Trophoblast cell (in vitro differentiated cells and primary cell): Measurements from ENCODE around the gene RAD9A.
A peak's percentile ranks its signal among the peaks of the same experiment; 100 is the strongest.

Source experiments
- DNase-seq, 2 donors: peaks; one replicate each; pipeline ENCODE4 v3.0.0-alpha.2; 2016
- H2AFZ ChIP-seq: 2 replicates; pipeline ENCODE4 v1.6.1; 2013; ENCODE audit warnings: low read length, moderate library complexity, mild to moderate bottlenecking; ENCODE audit not compliant: insufficient read depth, poor library complexity
- H2AK5ac ChIP-seq: 2 replicates; pipeline ENCODE4 v1.6.1; 2013; ENCODE audit warnings: mild to moderate bottlenecking, low read length
- H2BK120ac ChIP-seq: 2 replicates; pipeline ENCODE4 v1.6.1; 2013; ENCODE audit warnings: low read length, mild to moderate bottlenecking, moderate library complexity; ENCODE audit not compliant: insufficient read depth, poor library complexity
- H2BK12ac ChIP-seq: 2 replicates; pipeline ENCODE4 v1.6.1; 2013; ENCODE audit warnings: mild to moderate bottlenecking, low read length, moderate library complexity
- H2BK5ac ChIP-seq: 2 replicates; pipeline ENCODE4 v1.6.1; 2013; ENCODE audit warnings: low read length, low read depth, moderate library complexity, mild to moderate bottlenecking; ENCODE audit not compliant: poor library complexity
- H3K14ac ChIP-seq: 2 replicates; pipeline ENCODE4 v1.6.1; 2013; ENCODE audit warnings: mild to moderate bottlenecking, low read length
- H3K18ac ChIP-seq: 2 replicates; pipeline ENCODE4 v1.6.1; 2013; ENCODE audit warnings: mild to moderate bottlenecking, low read length
- H3K23ac ChIP-seq: 2 replicates; pipeline ENCODE4 v1.6.1; 2013; ENCODE audit warnings: low read length
- H3K27ac ChIP-seq: 2 replicates; pipeline ENCODE4 v1.5.1; 2013; ENCODE audit warnings: low read depth, mild to moderate bottlenecking, inconsistent platforms, low read length, moderate library complexity
- H3K27me3 ChIP-seq: 2 replicates; pipeline ENCODE4 v1.6.1; 2013; ENCODE audit warnings: inconsistent platforms, mild to moderate bottlenecking, low read length, moderate library complexity; ENCODE audit not compliant: insufficient read depth
- H3K36me3 ChIP-seq, 2 experiments: 1 replicate in 1 of 2; 2 replicates in 1 of 2; pipeline ENCODE4 v1.6.1; 2013; ENCODE audit warnings: low read length in 2 of 2, mild to moderate bottlenecking in 2 of 2, moderate library complexity in 1 of 2; ENCODE audit not compliant: insufficient read depth in 2 of 2, control insufficient read depth in 1 of 2
- H3K4ac ChIP-seq: 2 replicates; pipeline ENCODE4 v1.6.1; 2013; ENCODE audit warnings: low read depth, mild to moderate bottlenecking, low read length, moderate library complexity
- H3K4me1 ChIP-seq, 2 experiments: 1 replicate in 1 of 2; 2 replicates in 1 of 2; pipeline ENCODE4 v1.6.1; 2013; ENCODE audit warnings: low read length in 2 of 2, mild to moderate bottlenecking in 2 of 2, moderate library complexity in 1 of 2; ENCODE audit not compliant: insufficient read depth in 2 of 2, control insufficient read depth in 1 of 2
- H3K4me2 ChIP-seq: 2 replicates; pipeline ENCODE4 v1.6.1; 2013; ENCODE audit warnings: inconsistent platforms, mild to moderate bottlenecking, low read length, moderate library complexity
- H3K4me3 ChIP-seq: 2 replicates; pipeline ENCODE4 v1.5.1; 2013; ENCODE audit warnings: mild to moderate bottlenecking, low read depth, low read length, inconsistent platforms
- H3K79me1 ChIP-seq: one replicate; pipeline ENCODE4 v1.6.1; 2013; ENCODE audit warnings: low read length
- H3K79me2 ChIP-seq: 2 replicates; pipeline ENCODE4 v1.6.1; 2013; ENCODE audit warnings: low read length, mild to moderate bottlenecking; ENCODE audit not compliant: control insufficient read depth, insufficient read depth, poor library complexity
- H3K9ac ChIP-seq: 2 replicates; pipeline ENCODE4 v1.6.1; 2013; ENCODE audit warnings: mild to moderate bottlenecking, low read length
- H3K9me3 ChIP-seq: 2 replicates; pipeline ENCODE4 v1.6.1; 2013; ENCODE audit warnings: low read depth, mild to moderate bottlenecking, control low read depth, inconsistent platforms, low read length; ENCODE audit not compliant: insufficient read depth
- H4K12ac ChIP-seq: 2 replicates; pipeline ENCODE4 v1.6.1; 2013; ENCODE audit warnings: low read depth, mild to moderate bottlenecking, low read length, moderate library complexity
- H4K8ac ChIP-seq: 2 replicates; pipeline ENCODE4 v1.6.1; 2013; ENCODE audit warnings: low read depth, mild to moderate bottlenecking, low read length, moderate library complexity
- H4K91ac ChIP-seq: one replicate; pipeline ENCODE4 v1.6.1; 2013; ENCODE audit warnings: low read depth, mild to moderate bottlenecking, low read length, moderate library complexity
- WGBS: extraction: QIAGEN DNeasy Blood & Tissue Kit; methylation state at CpG from one replicate; pipeline ENCODE4 v1.1.7; 2013; ENCODE audit warnings: missing lambda C conversion rate; ENCODE audit not compliant: insufficient read length, insufficient coverage; ENCODE audit errors: extremely low coverage; 5-methylcytosine and 5-hydroxymethylcytosine counted together

Gene RAD9A

GRCh38 chr11:67356864-67357561 lies 34.8 kb upstream of the RAD9A start:
- no peak overlapping the region for H2BK120ac ChIP-seq
- H2AFZ ChIP-seq: peak overlapping the region; percentile 33
- DNase-seq: peak; percentile 45 to 88
- peak overlapping the region; percentile 64 for H4K91ac ChIP-seq
- H3K4me1 ChIP-seq: peaks cover 18 to 25% of the 10 kb centered on the region in 2 experiments
- H3K9me3 ChIP-seq: no peaks in the 10 kb centered on the region
- peak overlapping the region; percentile 0 for H4K8ac ChIP-seq
- H3K4ac ChIP-seq: no peak overlapping the region
- H3K18ac ChIP-seq: no peak overlapping the region
- no peak overlapping the region for H3K4me2 ChIP-seq
- peak overlapping the region; percentile 13 for H2AK5ac ChIP-seq
- H3K79me1 ChIP-seq: peaks cover 19% of the 10 kb centered on the region
- no peak overlapping the region for H3K4me3 ChIP-seq
- H3K9ac ChIP-seq: no peak overlapping the region
- no peaks in the 10 kb centered on the region for H3K27me3 ChIP-seq
- peaks cover 9% of the 10 kb centered on the region for H3K79me2 ChIP-seq
- no peak overlapping the region for H3K27ac ChIP-seq
- H2BK5ac ChIP-seq: no peak overlapping the region
- H2BK12ac ChIP-seq: no peak overlapping the region
- H3K14ac ChIP-seq: no peak overlapping the region
- WGBS: no CpG with 5 or more reads among the region's 3 CpGs
- no peak overlapping the region for H3K23ac ChIP-seq
- H3K36me3 ChIP-seq: no peaks in the 10 kb centered on the region
- no peak overlapping the region for H4K12ac ChIP-seq

GRCh38 chr11:67357831-67358670 lies 33.7 kb upstream of the RAD9A start:
- H2BK120ac ChIP-seq: no peak overlapping the region
- H2BK12ac ChIP-seq: no peak overlapping the region
- no peak overlapping the region for H2AFZ ChIP-seq
- H3K18ac ChIP-seq: no peak overlapping the region
- H3K14ac ChIP-seq: no peak overlapping the region
- peak in 1 of 2 donors; percentile 46 for DNase-seq
- H3K4me1 ChIP-seq: peaks cover 12 to 18% of the 10 kb centered on the region in 2 experiments
- no peak overlapping the region for H3K9ac ChIP-seq
- H3K79me2 ChIP-seq: peaks cover 6% of the 10 kb centered on the region
- H3K23ac ChIP-seq: no peak overlapping the region
- H3K4ac ChIP-seq: no peak overlapping the region
- no peak overlapping the region for H3K4me3 ChIP-seq
- no peak overlapping the region for H4K12ac ChIP-seq
- no peak overlapping the region for H4K91ac ChIP-seq
- H3K27me3 ChIP-seq: no peaks in the 10 kb centered on the region
- H2AK5ac ChIP-seq: no peak overlapping the region
- no peak overlapping the region for H3K4me2 ChIP-seq
- H3K79me1 ChIP-seq: peaks cover 14% of the 10 kb centered on the region
- no peak overlapping the region for H3K27ac ChIP-seq
- H4K8ac ChIP-seq: no peak overlapping the region
- H3K9me3 ChIP-seq: no peaks in the 10 kb centered on the region
- 100% methylated on average over 1 of the region's 12 CpGs for WGBS
- H2BK5ac ChIP-seq: no peak overlapping the region
- H3K36me3 ChIP-seq: no peaks in the 10 kb centered on the region

- no CpG with 5 or more reads among the region's 3 CpGs for WGBS
- H4K8ac ChIP-seq: no peak overlapping the region
- no peak overlapping the region for H3K9ac ChIP-seq
- H4K12ac ChIP-seq: no peak overlapping the region
- DNase-seq: no peak
- H3K27ac ChIP-seq: no peak overlapping the region
- H3K79me2 ChIP-seq: no peaks in the 10 kb centered on the region
- H3K36me3 ChIP-seq: peaks cover 4 to 9% of the 10 kb centered on the region in 2 experiments
- H4K91ac ChIP-seq: no peak overlapping the region
- no peak overlapping the region for H2AFZ ChIP-seq
- no peak overlapping the region for H2BK12ac ChIP-seq
- no peak overlapping the region for H3K18ac ChIP-seq
- H3K4me2 ChIP-seq: no peak overlapping the region
- no peak overlapping the region for H2BK5ac ChIP-seq
- no peak overlapping the region for H3K4ac ChIP-seq
- no peak overlapping the region for H3K14ac ChIP-seq
- peaks cover 2% of the 10 kb centered on the region in 2 experiments for H3K4me1 ChIP-seq
- no peak overlapping the region for H3K23ac ChIP-seq
- H3K27me3 ChIP-seq: no peaks in the 10 kb centered on the region
- H3K79me1 ChIP-seq: peaks cover 2% of the 10 kb centered on the region
- no peak overlapping the region for H2BK120ac ChIP-seq
- H3K9me3 ChIP-seq: peaks cover 4% of the 10 kb centered on the region
- no peak overlapping the region for H2AK5ac ChIP-seq
- H3K4me3 ChIP-seq: no peak overlapping the region
These were observed 27.6 kb upstream of the RAD9A start for GRCh38 chr11:67364169-67364568.

- H3K18ac ChIP-seq: no peak overlapping the region
- H3K27ac ChIP-seq: no peak overlapping the region
- no peak overlapping the region for H3K4me2 ChIP-seq
- H3K9ac ChIP-seq: no peak overlapping the region
- peaks cover 5% of the 10 kb centered on the region for H3K79me1 ChIP-seq
- H3K14ac ChIP-seq: no peak overlapping the region
- H2BK12ac ChIP-seq: no peak overlapping the region
- H3K23ac ChIP-seq: no peak overlapping the region
- peaks cover 4% of the 10 kb centered on the region for H3K9me3 ChIP-seq
- no peak overlapping the region for H4K91ac ChIP-seq
- no peaks in the 10 kb centered on the region for H3K79me2 ChIP-seq
- no peak overlapping the region for H2AK5ac ChIP-seq
- peaks cover 4 to 9% of the 10 kb centered on the region in 2 experiments for H3K36me3 ChIP-seq
- H3K4me1 ChIP-seq: peaks cover 10 to 11% of the 10 kb centered on the region in 2 experiments
- no peak overlapping the region for H4K12ac ChIP-seq
- no peak overlapping the region for H3K4me3 ChIP-seq
- H2BK120ac ChIP-seq: no peak overlapping the region
- H4K8ac ChIP-seq: no peak overlapping the region
- no peak for DNase-seq
- no peaks in the 10 kb centered on the region for H3K27me3 ChIP-seq
- no peak overlapping the region for H2AFZ ChIP-seq
- no peak overlapping the region for H2BK5ac ChIP-seq
- H3K4ac ChIP-seq: no peak overlapping the region
- WGBS: no CpG with 5 or more reads among the region's 24 CpGs
These were observed 26.7 kb upstream of the RAD9A start for GRCh38 chr11:67364783-67365722.
